ENCODE measurements around the gene NLRC5. TPM values are rescaled to one million over a fixed set of nuclear protein-coding genes. Genes with fewer than 3 reads are reported as not detected.

NLRC5 gene
- total RNA-seq, 1 donor, result 52.1 TPM

GRCh38 chr16:57013902-57014301 is 24.5 kb downstream of the NLRC5 start:
- Histone ChIP-seq H2AFZ (ENCODE audit: low read length) (no peak overlapping the region), H4K20me1 (ENCODE audit: insufficient read depth, low read length) (no peaks in the 10 kb centered on the region), H3K27me3 (ENCODE audit: insufficient read depth, low read length) (no peaks in the 10 kb centered on the region), H3K79me2 (ENCODE audit: insufficient read depth, low read length) (peaks cover 65% of the 10 kb centered on the region), H3K4me1 (ENCODE audit: insufficient read depth, low read length) (peaks cover 27% of the 10 kb centered on the region), H3K36me3 (ENCODE audit: insufficient read depth, low read length) (peaks cover 18% of the 10 kb centered on the region), H3K4me3 (ENCODE audit: insufficient read depth, low read length) (no peak overlapping the region), H3K9me3 (ENCODE audit: low read depth, low read length) (no peaks in the 10 kb centered on the region), H3K4me2 (ENCODE audit: insufficient read depth, low read length) (peak overlapping the region; percentile 43), H3K27ac (ENCODE audit: low read depth, low read length) (peak overlapping the region; percentile 67)
- no peak for DNase-seq (ENCODE audit: insufficient read length, low spot score, missing footprints)
- no peak for TF ChIP-seq CTCF (IDR thresholded peaks at IDR 0.05; ENCODE audit: extremely low read depth, low read depth, low read length)

- no peak for DNase-seq (ENCODE audit: insufficient read length, low spot score, missing footprints)
- H3K9me3 ChIP-seq (ENCODE audit: low read depth, low read length), result no peaks in the 10 kb centered on the region
- H4K20me1 ChIP-seq (ENCODE audit: insufficient read depth, low read length), result peaks cover 3% of the 10 kb centered on the region
- no peak overlapping the region for H3K4me2 ChIP-seq (ENCODE audit: insufficient read depth, low read length)
- no peaks in the 10 kb centered on the region for H3K27me3 ChIP-seq (ENCODE audit: insufficient read depth, low read length)
- no peak overlapping the region for H3K27ac ChIP-seq (ENCODE audit: low read depth, low read length)
- peaks cover 32% of the 10 kb centered on the region for H3K36me3 ChIP-seq (ENCODE audit: insufficient read depth, low read length)
- H3K79me2 ChIP-seq (ENCODE audit: insufficient read depth, low read length), result peaks cover 45% of the 10 kb centered on the region
- peaks cover 27% of the 10 kb centered on the region for H3K4me1 ChIP-seq (ENCODE audit: insufficient read depth, low read length)
- H3K4me3 ChIP-seq (ENCODE audit: insufficient read depth, low read length), result no peak overlapping the region
- TF ChIP-seq CTCF (IDR thresholded peaks at IDR 0.05; ENCODE audit: extremely low read depth, low read depth, low read length), result no peak
- no peak overlapping the region for H2AFZ ChIP-seq (ENCODE audit: low read length)
These were observed 26.9 kb downstream of the NLRC5 start for GRCh38 chr16:57016301-57016700.

GRCh38 chr16:57016831-57017230 is 27.5 kb downstream of the NLRC5 start:
- peaks cover 27% of the 10 kb centered on the region for H3K4me1 ChIP-seq (ENCODE audit: insufficient read depth, low read length)
- no peak overlapping the region for H3K4me2 ChIP-seq (ENCODE audit: insufficient read depth, low read length)
- H3K27me3 ChIP-seq (ENCODE audit: insufficient read depth, low read length), result no peaks in the 10 kb centered on the region
- H2AFZ ChIP-seq (ENCODE audit: low read length), result no peak overlapping the region
- DNase-seq (ENCODE audit: insufficient read length, low spot score, missing footprints), result no peak
- H3K4me3 ChIP-seq (ENCODE audit: insufficient read depth, low read length), result no peak overlapping the region
- no peak overlapping the region for H3K27ac ChIP-seq (ENCODE audit: low read depth, low read length)
- H4K20me1 ChIP-seq (ENCODE audit: insufficient read depth, low read length), result peaks cover 3% of the 10 kb centered on the region
- no peaks in the 10 kb centered on the region for H3K9me3 ChIP-seq (ENCODE audit: low read depth, low read length)
- TF ChIP-seq CTCF (IDR thresholded peaks at IDR 0.05; ENCODE audit: extremely low read depth, low read depth, low read length), result no peak
- peaks cover 37% of the 10 kb centered on the region for H3K36me3 ChIP-seq (ENCODE audit: insufficient read depth, low read length)
- H3K79me2 ChIP-seq (ENCODE audit: insufficient read depth, low read length), result peaks cover 40% of the 10 kb centered on the region

- TF ChIP-seq CTCF (IDR thresholded peaks at IDR 0.05; ENCODE audit: extremely low read depth, low read depth, low read length), result no peak
- Histone ChIP-seq H3K27ac (ENCODE audit: low read depth, low read length) (no peak overlapping the region), H3K4me2 (ENCODE audit: insufficient read depth, low read length) (no peak overlapping the region), H3K9me3 (ENCODE audit: low read depth, low read length) (no peaks in the 10 kb centered on the region), H3K36me3 (ENCODE audit: insufficient read depth, low read length) (peaks cover 41% of the 10 kb centered on the region), H4K20me1 (ENCODE audit: insufficient read depth, low read length) (peaks cover 3% of the 10 kb centered on the region), H2AFZ (ENCODE audit: low read length) (no peak overlapping the region), H3K4me3 (ENCODE audit: insufficient read depth, low read length) (no peak overlapping the region), H3K27me3 (ENCODE audit: insufficient read depth, low read length) (no peaks in the 10 kb centered on the region), H3K4me1 (ENCODE audit: insufficient read depth, low read length) (peaks cover 24% of the 10 kb centered on the region), H3K79me2 (ENCODE audit: insufficient read depth, low read length) (peaks cover 36% of the 10 kb centered on the region)
- no peak for DNase-seq (ENCODE audit: insufficient read length, low spot score, missing footprints)
These were observed 27.9 kb downstream of the NLRC5 start for GRCh38 chr16:57017251-57017650.

Measured in osteoblast (primary cell).